Spinal cord (tissue), 10 donors: Measurements from ENCODE around the gene USP48. TPM values are rescaled to one million over a fixed set of nuclear protein-coding genes. Genes with fewer than 3 reads are reported as not detected.
"Not testable (repeated sequence)": the region's sequence is repeated elsewhere in the genome, so short reads cannot be mapped to it uniquely, and the experiment has no call there.

Experiments used
- DNase-seq, 6 donors: peaks; one replicate each; pipeline versions ENCODE4 v3.0.0 to v3.0.0-alpha.2; 2013 to 2015; ENCODE audit warnings: low spot score in 6 of 6, low read depth in 4 of 6
- H3K27ac ChIP-seq: one replicate; pipeline ENCODE4 v1.5.1; 2013; ENCODE audit warnings: low read depth, low read length, control low read depth
- H3K27me3 ChIP-seq: one replicate; pipeline ENCODE4 v1.6.1; 2013; ENCODE audit warnings: low read length; ENCODE audit not compliant: control insufficient read depth, insufficient read depth
- H3K36me3 ChIP-seq: one replicate; pipeline ENCODE4 v1.6.1; 2013; ENCODE audit warnings: low read length; ENCODE audit not compliant: control insufficient read depth, insufficient read depth
- H3K4me1 ChIP-seq: one replicate; pipeline ENCODE4 v1.6.1; 2013; ENCODE audit warnings: low read length; ENCODE audit not compliant: control insufficient read depth, insufficient read depth
- H3K4me3 ChIP-seq: one replicate; pipeline ENCODE4 v1.5.1; 2013; ENCODE audit warnings: low read depth, low read length, control low read depth
- H3K9me3 ChIP-seq: one replicate; pipeline ENCODE4 v1.6.1; 2013; ENCODE audit warnings: low read length; ENCODE audit not compliant: control insufficient read depth, insufficient read depth
- WGBS: methylation state at CpG from one replicate; pipeline ENCODE4 v1.1.5; 2013; ENCODE audit warnings: missing lambda C conversion rate; ENCODE audit not compliant: insufficient coverage; 5-methylcytosine and 5-hydroxymethylcytosine counted together
- long read RNA-seq, 4 donors: transcript quantifications; one replicate each; lab custom pipeline, GENCODE V29; 2026
- polyA plus RNA-seq, 2 donors: library from polyadenylated mRNA; unstranded; fragments of 120-200 nt; gene quantifications; one replicate each; pipeline ENCODE4 v1.2.1, GENCODE V29; 2013; ENCODE audit not compliant: insufficient read length in 2 of 2
- total RNA-seq, 2 donors: library from RNA; depleted of rRNA in 1 of 2; stranded (reverse); fragments of 120-200 nt in 1 of 2; fragments of >200 nt in 1 of 2; gene quantifications; one replicate each; pipeline versions ENCODE4 v1.2.3 to v1.2.4, GENCODE V29; 2013 to 2014
- donor health status: healthy.

The USP48 gene
- total RNA-seq (10 to 100 TPM; 41.0 to 76.3 TPM), polyA plus RNA-seq (10 to 100 TPM; 60.9 to 62.9 TPM)
- long read RNA-seq, donor 1, partial matches to known transcripts: 0 of 3 reads
- long read RNA-seq, donor 1, other reads (novel, unspliced or antisense): 0 of 3 reads
- long read RNA-seq, donor 2: 0 reads
- long read RNA-seq, donor 3, partial matches to known transcripts: 0 of 3 reads
- long read RNA-seq, donor 3, other reads (novel, unspliced or antisense): 0 of 3 reads
- long read RNA-seq, donor 4, partial matches to known transcripts: 0 of 6 reads
- long read RNA-seq, donor 4, other reads (novel, unspliced or antisense): 0 of 6 reads

GRCh38 chr1:21782868-21783678, at the start of gene USP48:
Gene USP48 (minus strand): TSS chr1:21783149. CDS start chr1:21782957, 192 bp downstream.
- H3K27ac ChIP-seq: peak within 1 kb of the TSS; percentile 100
- no peaks in the 10 kb centered on the region for H3K9me3 ChIP-seq
- peaks cover 15% of the 10 kb centered on the region for H3K4me1 ChIP-seq
- H3K27me3 ChIP-seq: no peaks in the 10 kb centered on the region
- peaks cover 3% of the 10 kb centered on the region for H3K36me3 ChIP-seq
- peak within 1 kb of the TSS; percentile 100 for H3K4me3 ChIP-seq
- under 1% methylated on average over 82 of the region's 82 CpGs for WGBS
- peak; percentile 89 to 99 (median 94) for DNase-seq

GRCh38 chr1:21831454-21831970, 48.6 kb upstream of the USP48 start:
- H3K36me3 ChIP-seq: peaks cover 84% of the 10 kb centered on the region
- WGBS: 90% methylated on average over 14 of the region's 14 CpGs
- H3K27me3 ChIP-seq: no peaks in the 10 kb centered on the region
- no peaks in the 10 kb centered on the region for H3K4me1 ChIP-seq
- H3K27ac ChIP-seq: no peak overlapping the region
- peaks cover 3% of the 10 kb centered on the region for H3K9me3 ChIP-seq
- no peak for DNase-seq
- no peak overlapping the region for H3K4me3 ChIP-seq

GRCh38 chr1:21830792-21831453, 48.0 kb upstream of the USP48 start:
- peaks cover 83% of the 10 kb centered on the region for H3K36me3 ChIP-seq
- H3K9me3 ChIP-seq: peaks cover 3% of the 10 kb centered on the region
- 92% methylated on average over 20 of the region's 23 CpGs for WGBS
- no peak overlapping the region for H3K4me3 ChIP-seq
- no peaks in the 10 kb centered on the region for H3K27me3 ChIP-seq
- H3K27ac ChIP-seq: no peak overlapping the region
- H3K4me1 ChIP-seq: no peaks in the 10 kb centered on the region
- DNase-seq: no peak

- WGBS: 94% methylated on average over 17 of the region's 17 CpGs
- H3K27me3 ChIP-seq: no peaks in the 10 kb centered on the region
- H3K4me1 ChIP-seq: no peaks in the 10 kb centered on the region
- peaks cover 3% of the 10 kb centered on the region for H3K9me3 ChIP-seq
- H3K27ac ChIP-seq: no peak overlapping the region
- no peak for DNase-seq
- H3K36me3 ChIP-seq: peaks cover 72% of the 10 kb centered on the region
- no peak overlapping the region for H3K4me3 ChIP-seq
These were observed 46.3 kb upstream of the USP48 start for GRCh38 chr1:21829294-21829693.

- no peak for DNase-seq
- Histone ChIP-seq H3K36me3 (peaks cover 73% of the 10 kb centered on the region), H3K9me3 (peaks cover 2% of the 10 kb centered on the region), H3K4me3 (no peak overlapping the region), H3K4me1 (no peaks in the 10 kb centered on the region), H3K27ac (no peak overlapping the region), H3K27me3 (no peaks in the 10 kb centered on the region)
- 97% methylated on average over 28 of the region's 28 CpGs for WGBS
These were observed 45.7 kb upstream of the USP48 start for GRCh38 chr1:21828506-21829210.

GRCh38 chr1:21828075-21828474, 45.1 kb upstream of the USP48 start:
- Histone ChIP-seq H3K27ac (no peak overlapping the region), H3K9me3 (no peaks in the 10 kb centered on the region), H3K27me3 (no peaks in the 10 kb centered on the region), H3K4me1 (no peaks in the 10 kb centered on the region), H3K36me3 (peaks cover 73% of the 10 kb centered on the region), H3K4me3 (no peak overlapping the region)
- no peak for DNase-seq
- WGBS: 98% methylated on average over 13 of the region's 13 CpGs

GRCh38 chr1:21827141-21827679, 44.3 kb upstream of the USP48 start:
- Histone ChIP-seq H3K27me3 (no peaks in the 10 kb centered on the region), H3K36me3 (peaks cover 73% of the 10 kb centered on the region), H3K4me3 (no peak overlapping the region), H3K4me1 (no peaks in the 10 kb centered on the region), H3K9me3 (no peaks in the 10 kb centered on the region), H3K27ac (no peak overlapping the region)
- no CpG with 5 or more reads among the region's 5 CpGs for WGBS
- DNase-seq: no peak

GRCh38 chr1:21826694-21827093, 43.7 kb upstream of the USP48 start:
- WGBS: 97% methylated on average over 7 of the region's 10 CpGs
- H3K36me3 ChIP-seq: peaks cover 74% of the 10 kb centered on the region

GRCh38 chr1:21825393-21825792, 42.4 kb upstream of the USP48 start:
- H3K27ac ChIP-seq: no peak overlapping the region
- H3K9me3 ChIP-seq: no peaks in the 10 kb centered on the region
- peaks cover 65% of the 10 kb centered on the region for H3K36me3 ChIP-seq
- DNase-seq: no peak
- H3K4me3 ChIP-seq: no peak overlapping the region
- WGBS: 82% methylated on average over 3 of the region's 7 CpGs
- H3K4me1 ChIP-seq: no peaks in the 10 kb centered on the region
- H3K27me3 ChIP-seq: no peaks in the 10 kb centered on the region

More at GRCh38 chr1:21826694-21827093, 43.7 kb upstream of the USP48 start:
- not testable (repeated sequence) for H3K4me3 ChIP-seq, H3K27me3 ChIP-seq, H3K9me3 ChIP-seq, H3K27ac ChIP-seq, H3K4me1 ChIP-seq, DNase-seq
